ENCODE data around the gene LVRN.

LVRN gene

GRCh38 chr5:116002116-116002906 is 40.0 kb downstream of the LVRN start:
- no peak overlapping the region for H3K4me3 ChIP-seq (ENCODE audit: low read depth, low read length)
- H3K79me2 ChIP-seq = no peaks in the 10 kb centered on the region
- TF ChIP-seq CTCF (IDR thresholded peaks at IDR 0.05) = no peak
- H3K4me1 ChIP-seq = no peaks in the 10 kb centered on the region
- no peaks in the 10 kb centered on the region for H3K27me3 ChIP-seq (ENCODE audit: control insufficient read depth, insufficient read depth, low read length)
- H3K27ac ChIP-seq = no peak overlapping the region
- H3K9me3 ChIP-seq (ENCODE audit: control insufficient read depth, low read length) = no peaks in the 10 kb centered on the region
- H3K9ac ChIP-seq = no peak overlapping the region
- no peak overlapping the region for H3K4me2 ChIP-seq (ENCODE audit: low read length)
- no peaks in the 10 kb centered on the region for H3K36me3 ChIP-seq (ENCODE audit: control insufficient read depth, insufficient read depth, low read length)
- no peak overlapping the region for H2AFZ ChIP-seq

- H3K9ac ChIP-seq = no peak overlapping the region
- H3K4me1 ChIP-seq = no peaks in the 10 kb centered on the region
- H3K27ac ChIP-seq = no peak overlapping the region
- H2AFZ ChIP-seq = no peak overlapping the region
- no peaks in the 10 kb centered on the region for H3K36me3 ChIP-seq (ENCODE audit: control insufficient read depth, insufficient read depth, low read length)
- H3K79me2 ChIP-seq = no peaks in the 10 kb centered on the region
- no peaks in the 10 kb centered on the region for H3K9me3 ChIP-seq (ENCODE audit: control insufficient read depth, low read length)
- no peaks in the 10 kb centered on the region for H3K27me3 ChIP-seq (ENCODE audit: control insufficient read depth, insufficient read depth, low read length)
- no peak overlapping the region for H3K4me2 ChIP-seq (ENCODE audit: low read length)
- no peak overlapping the region for H3K4me3 ChIP-seq (ENCODE audit: low read depth, low read length)
- TF ChIP-seq CTCF (IDR thresholded peaks at IDR 0.05) = no peak
Measured at GRCh38 chr5:116004248-116004647, 42.0 kb downstream of the LVRN start.

GRCh38 chr5:116009806-116010205 is 47.5 kb downstream of the LVRN start:
- Histone ChIP-seq H3K27me3 (ENCODE audit: control insufficient read depth, insufficient read depth, low read length) (no peaks in the 10 kb centered on the region), H3K9ac (no peak overlapping the region), H3K79me2 (no peaks in the 10 kb centered on the region), H3K27ac (no peak overlapping the region), H3K9me3 (ENCODE audit: control insufficient read depth, low read length) (no peaks in the 10 kb centered on the region), H2AFZ (no peak overlapping the region), H3K36me3 (ENCODE audit: control insufficient read depth, insufficient read depth, low read length) (no peaks in the 10 kb centered on the region), H3K4me3 (ENCODE audit: low read depth, low read length) (no peak overlapping the region), H3K4me1 (no peaks in the 10 kb centered on the region), H3K4me2 (ENCODE audit: low read length) (no peak overlapping the region)
- no peak for TF ChIP-seq CTCF (IDR thresholded peaks at IDR 0.05)

- no peak for TF ChIP-seq CTCF (IDR thresholded peaks at IDR 0.05)
- Histone ChIP-seq H3K4me2 (ENCODE audit: low read length) (no peak overlapping the region), H3K36me3 (ENCODE audit: control insufficient read depth, insufficient read depth, low read length) (no peaks in the 10 kb centered on the region), H3K4me3 (ENCODE audit: low read depth, low read length) (no peak overlapping the region), H3K9ac (no peak overlapping the region), H3K9me3 (ENCODE audit: control insufficient read depth, low read length) (no peaks in the 10 kb centered on the region), H3K4me1 (no peaks in the 10 kb centered on the region), H3K27ac (no peak overlapping the region), H3K27me3 (ENCODE audit: control insufficient read depth, insufficient read depth, low read length) (no peaks in the 10 kb centered on the region), H2AFZ (no peak overlapping the region), H3K79me2 (no peaks in the 10 kb centered on the region)
Measured at GRCh38 chr5:116011046-116011445, 48.8 kb downstream of the LVRN start.

GRCh38 chr5:116013207-116013785 is 51.0 kb downstream of the LVRN start:
- H3K9ac ChIP-seq = no peak overlapping the region
- no peaks in the 10 kb centered on the region for H3K4me1 ChIP-seq
- no peak overlapping the region for H2AFZ ChIP-seq
- no peaks in the 10 kb centered on the region for H3K79me2 ChIP-seq
- no peak overlapping the region for H3K4me3 ChIP-seq (ENCODE audit: low read depth, low read length)
- no peaks in the 10 kb centered on the region for H3K9me3 ChIP-seq (ENCODE audit: control insufficient read depth, low read length)
- H3K27ac ChIP-seq = no peak overlapping the region
- TF ChIP-seq CTCF (IDR thresholded peaks at IDR 0.05) = no peak
- no peaks in the 10 kb centered on the region for H3K36me3 ChIP-seq (ENCODE audit: control insufficient read depth, insufficient read depth, low read length)
- H3K27me3 ChIP-seq (ENCODE audit: control insufficient read depth, insufficient read depth, low read length) = no peaks in the 10 kb centered on the region
- no peak overlapping the region for H3K4me2 ChIP-seq (ENCODE audit: low read length)
